SKM-1 treated with dmso at 0.1 percent for 144 hours (cell line): ENCODE data around the gene LBX1.

Source experiments
- DNase-seq: peaks from one replicate; lab custom pipeline; 2025; ENCODE audit not compliant: unreplicated experiment; lab: John Stamatoyannopoulos, UW

LBX1 gene

DNA sequence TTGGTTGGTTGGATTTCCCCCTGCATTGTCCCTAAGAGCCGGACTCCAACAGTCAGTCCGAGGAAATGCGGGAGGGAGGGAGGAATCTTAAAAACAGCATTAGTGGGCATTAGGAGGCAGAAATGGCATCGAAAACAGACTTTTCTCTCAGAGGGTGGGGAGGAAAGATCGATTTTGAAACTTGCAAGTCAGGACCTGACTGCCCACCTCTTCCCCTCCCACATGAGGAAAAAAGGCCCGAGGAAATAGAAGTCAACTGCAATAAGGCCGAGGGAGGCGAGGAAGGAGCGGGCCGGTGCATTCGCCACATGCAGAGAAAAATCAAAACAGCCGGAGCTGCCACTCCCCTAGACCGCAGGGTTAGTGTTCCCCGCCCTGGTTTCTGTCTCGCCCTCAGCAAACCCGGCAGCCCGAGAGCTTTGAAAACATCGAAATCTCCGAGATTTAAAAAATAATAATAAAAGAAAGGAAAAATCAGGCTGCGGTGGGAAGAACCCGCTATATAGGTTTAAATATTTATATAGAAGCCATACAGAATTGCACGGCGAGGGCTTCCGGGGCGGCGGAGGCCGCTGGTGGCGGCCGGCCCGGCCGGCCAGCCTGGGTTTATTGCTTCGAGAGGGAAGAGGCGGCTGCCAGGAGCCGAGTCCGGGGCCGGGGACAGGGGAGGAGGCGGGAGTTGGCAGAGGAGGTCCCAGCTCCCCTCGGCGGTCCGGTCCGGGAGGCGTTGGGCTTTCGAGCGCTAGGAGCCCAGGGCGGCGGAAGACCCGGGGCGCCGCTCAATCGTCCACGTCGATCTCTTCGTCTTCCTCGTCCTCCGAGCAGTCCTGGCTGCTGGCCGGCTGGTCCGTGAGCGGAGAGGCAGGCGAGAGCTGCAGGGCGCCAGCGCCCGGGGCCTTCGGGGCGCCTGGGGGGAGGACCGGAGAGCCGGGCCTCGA lies 2.5 kb downstream of the LBX1 start:
- DNase-seq = no peak

DNA sequence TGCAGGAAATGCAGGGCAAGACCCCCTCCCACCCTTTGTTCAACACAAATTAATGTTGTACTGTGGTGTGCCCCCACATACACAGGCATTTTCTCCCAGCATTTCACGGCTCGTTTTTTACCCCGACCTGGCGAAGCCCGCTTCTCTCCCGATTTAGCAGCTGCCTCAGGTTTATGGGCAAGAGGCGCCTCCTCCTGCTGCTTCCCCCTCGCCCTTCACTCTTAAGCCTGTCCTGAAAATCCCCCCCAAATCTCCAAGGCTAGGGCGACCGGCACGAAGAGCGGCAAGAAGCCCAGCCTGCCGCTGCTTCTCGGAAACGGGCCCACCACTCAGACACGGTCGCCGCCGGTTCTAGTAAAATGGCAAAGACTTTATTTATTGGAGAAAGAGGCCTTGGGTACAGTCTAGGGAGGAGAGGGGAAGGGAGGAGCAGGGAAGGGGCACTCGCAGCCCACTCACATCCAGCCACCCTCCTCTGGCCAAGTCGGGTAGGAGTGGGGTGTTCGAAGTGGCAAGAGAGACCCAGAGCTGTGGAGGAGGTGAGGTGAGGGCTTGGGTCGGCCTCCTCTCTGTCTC lies 3.3 kb downstream of the LBX1 start:
- no peak for DNase-seq

DNA sequence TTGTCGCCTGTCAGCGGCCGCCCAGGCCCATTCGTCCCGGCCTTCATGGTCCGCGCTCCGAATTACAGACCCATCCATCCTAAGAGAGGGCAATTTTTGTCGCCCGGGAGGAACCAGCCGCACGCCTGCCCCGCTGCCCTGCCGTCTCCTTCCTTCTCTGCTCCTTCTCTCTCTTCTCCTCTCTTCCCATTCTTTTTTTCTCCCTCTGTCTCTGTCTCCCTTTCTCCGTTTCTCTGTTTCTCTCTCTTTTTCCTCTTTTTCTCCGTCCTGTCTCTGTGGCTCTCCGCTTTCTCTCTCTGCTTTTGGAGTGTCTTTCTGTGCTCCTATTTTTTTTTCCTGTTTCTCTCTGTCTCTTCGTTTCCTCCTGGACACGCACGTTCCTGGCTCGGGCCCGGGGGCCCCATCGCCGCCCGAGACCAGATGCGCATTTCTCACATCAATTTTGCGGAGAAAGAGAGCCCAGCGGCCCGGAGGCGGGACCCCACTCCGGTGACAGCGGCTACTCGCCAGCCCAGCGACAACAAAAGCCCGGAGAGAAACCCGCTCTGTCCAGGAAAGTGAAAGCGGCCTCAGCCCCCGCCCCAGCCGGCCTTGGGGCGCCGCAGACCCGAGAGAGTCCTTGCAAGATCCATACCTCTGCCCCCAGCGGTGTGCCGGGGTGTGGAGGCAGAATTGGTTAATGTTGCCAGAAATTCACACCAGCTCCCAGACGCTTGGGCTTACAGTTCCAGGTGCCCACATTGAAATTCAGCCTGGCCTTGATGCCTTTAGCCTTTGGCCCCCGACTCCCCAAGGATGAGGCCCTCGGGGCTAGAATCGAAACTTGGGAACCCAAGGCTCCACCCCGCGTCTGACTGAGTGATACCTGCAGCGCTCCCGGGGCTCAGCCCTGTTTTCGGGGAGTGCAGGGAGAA lies 4.1 kb downstream of the LBX1 start:
- DNase-seq = no peak

DNA sequence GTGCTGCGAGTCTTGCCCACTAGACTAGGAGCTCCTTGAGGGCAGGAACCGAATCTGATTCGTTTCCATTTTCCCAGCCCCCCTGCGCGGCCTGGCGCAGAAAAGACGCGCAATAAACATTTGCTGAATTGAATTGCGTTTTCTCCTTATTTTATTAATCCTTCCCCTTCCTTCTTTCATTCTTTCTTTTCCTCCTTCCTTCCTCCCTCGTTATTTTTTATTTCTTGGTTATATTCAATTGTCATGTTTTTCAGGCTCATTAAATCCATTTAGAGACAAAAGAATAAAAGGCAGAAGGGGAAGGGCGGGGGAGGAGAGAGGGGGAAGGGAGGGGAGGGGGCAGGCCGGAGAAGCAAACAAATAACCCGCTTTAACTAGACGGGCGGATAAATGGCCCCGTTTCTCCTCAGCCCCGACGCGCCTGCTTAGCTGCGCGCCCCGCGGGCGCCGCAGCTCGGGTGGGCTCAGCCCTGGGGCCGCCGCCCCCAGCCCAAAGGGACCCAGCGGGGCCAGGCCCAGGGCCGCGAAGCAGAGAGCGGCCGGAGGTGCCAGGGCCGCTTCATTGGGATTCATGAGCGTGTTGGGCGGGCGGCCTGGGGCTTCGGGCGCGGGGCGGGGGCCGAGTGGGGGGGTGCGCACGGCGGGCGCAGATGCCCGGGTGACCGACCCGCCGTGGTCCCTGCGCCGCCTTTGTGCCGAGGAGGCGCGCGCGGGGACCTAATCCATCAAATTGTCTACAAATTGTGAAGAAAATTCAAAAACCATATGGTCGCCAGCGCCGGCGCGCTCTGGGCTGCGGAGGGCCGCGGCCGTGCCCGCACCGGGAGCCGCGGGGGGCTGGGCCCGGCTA lies 5.0 kb downstream of the LBX1 start:
- no peak for DNase-seq

DNA sequence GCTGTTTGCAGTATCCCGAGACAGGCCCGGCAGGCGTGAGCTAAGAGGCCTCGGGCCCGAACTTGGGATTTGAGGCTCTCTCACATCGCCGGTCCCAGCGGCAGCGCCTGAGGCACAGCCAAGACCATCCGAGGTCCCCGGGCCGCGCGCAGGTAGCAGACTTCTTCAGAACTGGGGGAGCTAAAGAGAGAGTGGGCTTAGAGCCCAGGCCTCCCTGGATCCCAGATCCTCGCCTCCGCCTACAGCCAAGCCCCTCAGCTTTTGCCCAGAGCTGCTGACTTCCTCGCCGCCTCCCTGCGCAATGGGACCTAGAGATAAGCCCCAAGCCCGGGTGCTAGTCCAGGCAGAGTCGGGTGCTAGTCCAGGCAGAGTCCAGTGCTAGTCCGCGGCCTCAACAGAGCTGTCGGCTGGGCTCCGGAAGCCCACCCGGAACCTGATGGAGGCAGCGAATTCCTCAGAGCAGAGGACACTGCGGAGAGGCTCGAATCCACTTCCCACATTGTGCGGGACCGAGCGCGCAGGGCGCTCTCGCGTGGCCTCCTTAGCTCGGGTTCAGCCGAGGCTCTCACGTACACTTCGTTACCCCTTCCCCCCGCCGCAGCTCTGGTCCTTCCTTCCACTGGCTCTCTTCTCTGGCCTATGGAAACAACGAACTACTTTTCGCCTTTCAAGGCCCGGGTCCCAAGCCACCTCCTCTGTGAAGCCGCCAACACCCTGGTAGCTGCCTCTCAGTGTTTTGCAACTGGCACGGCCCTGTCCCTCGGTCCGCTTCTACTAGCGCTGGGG lies 5.8 kb downstream of the LBX1 start:
- no peak for DNase-seq

DNA sequence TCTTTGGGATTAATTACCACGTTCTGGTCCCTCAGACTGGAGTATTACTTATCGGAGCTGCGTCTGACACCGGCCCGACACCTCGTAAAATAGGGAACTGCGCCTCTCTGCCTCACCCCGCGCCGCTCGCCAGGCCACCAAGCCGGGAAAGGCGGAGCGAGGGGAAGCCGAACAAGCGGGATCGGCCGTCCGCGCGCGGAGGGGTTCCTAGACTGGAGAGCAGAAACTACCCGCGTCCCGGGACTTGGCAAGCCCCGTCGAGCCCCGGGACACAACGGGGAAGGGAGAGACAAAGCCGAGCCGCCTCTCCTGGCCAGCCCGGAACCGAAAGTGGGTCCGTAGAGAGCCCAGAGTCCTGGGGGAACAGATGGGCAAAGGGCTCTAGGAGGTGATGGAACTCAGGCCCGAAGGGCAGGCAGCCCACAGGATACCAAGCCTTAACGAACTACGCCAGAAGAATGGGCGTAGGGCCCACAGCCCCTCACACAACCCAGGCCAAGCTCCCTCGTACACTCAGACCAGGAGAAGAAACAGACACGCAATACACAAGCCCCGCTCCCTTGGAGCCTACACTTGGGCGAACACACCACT lies 6.5 kb downstream of the LBX1 start:
- no peak for DNase-seq

DNA sequence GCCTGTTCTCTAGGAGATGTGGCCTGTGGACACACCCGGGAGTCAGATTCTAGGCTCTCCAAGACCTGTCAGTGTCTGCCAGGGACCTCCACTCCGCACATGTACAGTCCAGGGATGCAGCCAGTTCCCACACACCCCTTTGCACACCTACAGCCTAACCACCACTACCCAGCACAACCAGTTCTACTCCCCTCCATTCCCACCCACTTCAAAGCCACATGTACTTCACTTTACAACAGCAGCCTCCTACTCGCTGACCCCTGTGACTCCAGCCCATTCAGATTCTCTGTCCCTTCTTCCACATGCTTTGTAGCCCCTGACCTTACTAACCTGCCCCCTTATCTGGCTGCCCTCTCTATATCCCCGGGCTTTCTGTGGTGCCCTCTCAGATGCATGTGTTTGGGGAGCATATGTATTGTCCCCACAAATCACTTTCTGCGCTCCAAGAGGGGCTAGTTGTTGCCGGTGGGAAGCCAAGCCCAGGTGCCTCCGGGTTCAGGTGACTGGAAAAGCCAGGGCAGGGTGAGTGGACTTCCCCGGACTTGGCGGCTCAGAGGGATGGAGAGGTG lies 7.2 kb downstream of the LBX1 start:
- no peak for DNase-seq

DNA sequence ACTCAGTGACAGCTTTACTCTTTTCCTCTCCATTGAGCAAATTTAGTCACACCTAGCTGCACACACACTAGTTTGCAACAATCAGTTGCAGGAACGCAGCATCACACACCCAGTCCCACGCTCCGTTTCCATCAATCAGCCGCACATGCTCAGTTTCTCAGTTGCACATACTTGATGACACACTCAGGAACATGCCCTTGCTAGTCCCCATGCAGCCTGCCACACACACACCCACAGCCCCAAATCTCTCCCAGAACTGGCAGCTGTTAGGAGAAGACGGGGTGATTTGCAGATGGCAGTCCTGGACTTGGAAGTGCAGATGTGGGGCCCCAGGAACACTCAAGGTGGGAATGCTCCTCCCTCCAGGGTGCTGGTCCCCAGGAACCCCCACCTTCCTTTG lies 7.7 kb downstream of the LBX1 start:
- DNase-seq = no peak

DNA sequence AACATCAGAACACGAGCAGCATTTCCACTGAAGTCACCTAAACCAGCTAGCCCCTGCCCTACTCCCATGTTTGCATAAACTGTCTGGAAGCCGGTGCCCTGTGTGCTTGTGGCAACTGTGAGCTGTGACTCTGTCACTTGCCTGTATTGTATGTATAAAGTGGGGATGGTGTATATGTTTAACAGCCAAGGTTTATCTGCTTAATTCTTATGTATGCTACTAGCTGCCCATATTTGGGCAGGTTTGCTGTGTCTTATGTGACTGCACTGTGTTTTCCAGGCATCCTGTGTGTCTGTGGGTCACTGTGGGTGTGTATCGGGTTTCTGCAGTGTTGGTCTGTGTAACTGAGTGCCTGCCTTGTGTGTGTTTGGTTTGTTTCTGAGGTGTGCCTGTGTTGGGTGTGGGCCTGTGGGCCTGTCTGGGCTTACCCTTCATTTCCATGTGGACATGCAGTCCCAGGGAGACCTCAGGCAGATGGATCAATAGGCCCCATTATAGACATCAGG lies 9.3 kb downstream of the LBX1 start:
- no peak for DNase-seq

DNA sequence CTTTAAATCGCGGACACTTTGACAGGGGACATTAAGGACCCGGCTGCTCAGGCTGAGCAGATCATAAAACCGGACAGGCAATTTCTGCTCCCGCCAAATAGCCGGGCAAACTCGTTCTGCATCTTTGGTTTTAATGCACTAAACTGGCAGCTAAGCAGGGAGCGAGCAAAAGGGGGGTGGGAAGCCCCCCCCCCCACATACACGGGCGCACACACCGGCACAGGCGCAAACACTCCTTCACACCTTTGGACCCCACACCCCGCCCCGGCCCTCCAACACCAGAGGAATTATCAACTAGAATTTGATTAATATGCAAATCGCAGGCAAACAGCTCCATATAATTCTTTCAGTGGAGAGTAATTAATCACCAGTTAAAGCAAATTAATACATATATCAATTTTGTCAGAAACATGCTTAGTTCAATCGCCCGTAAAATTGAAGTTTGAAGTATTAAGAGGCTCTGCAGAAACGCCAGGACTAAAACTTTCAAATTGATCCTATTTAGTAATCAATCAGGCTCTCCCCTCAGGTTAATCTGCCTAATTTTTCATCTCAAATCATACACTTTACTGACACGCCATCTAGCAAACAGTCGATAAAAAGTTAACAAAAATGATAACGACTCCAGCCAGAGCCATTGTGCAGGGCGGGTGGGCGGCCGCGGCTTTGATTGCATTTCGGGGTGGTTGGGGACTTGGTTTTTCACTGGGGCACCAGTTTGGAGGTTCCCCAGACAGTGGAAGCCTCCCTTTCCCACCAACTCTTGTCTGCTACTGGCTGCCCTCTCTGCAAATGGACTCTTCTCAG lies 9.9 kb downstream of the LBX1 start:
- no peak for DNase-seq

DNA sequence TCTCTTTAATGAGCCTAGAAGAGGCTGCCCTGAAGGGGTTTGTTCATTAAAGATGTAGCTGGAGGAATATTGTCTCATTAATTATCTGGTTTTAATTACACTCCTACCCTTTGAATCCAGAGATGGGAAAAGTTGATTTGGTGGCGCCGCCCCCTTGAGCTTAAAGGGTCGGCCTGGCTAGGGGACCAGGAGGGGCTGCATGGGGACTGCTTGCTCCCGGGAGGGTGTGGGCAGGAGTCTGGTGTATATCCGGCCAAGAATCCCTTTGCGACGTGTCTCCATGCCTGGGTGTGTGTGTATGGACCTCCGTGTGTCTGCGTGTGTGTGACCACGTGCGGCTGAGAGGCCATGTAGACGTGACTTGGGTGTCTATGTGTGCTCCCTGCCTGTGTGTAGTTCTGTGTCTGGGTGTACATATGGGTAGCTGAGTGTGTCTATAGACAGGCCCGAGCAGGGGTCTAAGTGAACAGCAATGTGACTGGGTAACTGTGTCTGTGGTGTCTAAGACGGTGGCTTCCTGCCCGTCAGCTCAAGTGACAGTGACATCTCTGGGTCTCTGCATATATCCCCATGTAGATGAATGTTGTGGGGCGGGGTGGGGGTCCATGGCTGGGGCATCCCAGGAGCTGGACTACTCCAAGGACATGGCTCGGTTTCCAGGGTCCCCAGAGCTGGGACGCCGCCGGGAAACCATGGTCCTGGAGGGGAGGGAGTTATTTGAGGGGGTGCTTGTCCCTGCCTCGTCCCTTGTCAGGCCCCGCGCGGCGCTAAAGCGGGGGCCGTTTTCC lies 10.7 kb downstream of the LBX1 start:
- no peak for DNase-seq

DNA sequence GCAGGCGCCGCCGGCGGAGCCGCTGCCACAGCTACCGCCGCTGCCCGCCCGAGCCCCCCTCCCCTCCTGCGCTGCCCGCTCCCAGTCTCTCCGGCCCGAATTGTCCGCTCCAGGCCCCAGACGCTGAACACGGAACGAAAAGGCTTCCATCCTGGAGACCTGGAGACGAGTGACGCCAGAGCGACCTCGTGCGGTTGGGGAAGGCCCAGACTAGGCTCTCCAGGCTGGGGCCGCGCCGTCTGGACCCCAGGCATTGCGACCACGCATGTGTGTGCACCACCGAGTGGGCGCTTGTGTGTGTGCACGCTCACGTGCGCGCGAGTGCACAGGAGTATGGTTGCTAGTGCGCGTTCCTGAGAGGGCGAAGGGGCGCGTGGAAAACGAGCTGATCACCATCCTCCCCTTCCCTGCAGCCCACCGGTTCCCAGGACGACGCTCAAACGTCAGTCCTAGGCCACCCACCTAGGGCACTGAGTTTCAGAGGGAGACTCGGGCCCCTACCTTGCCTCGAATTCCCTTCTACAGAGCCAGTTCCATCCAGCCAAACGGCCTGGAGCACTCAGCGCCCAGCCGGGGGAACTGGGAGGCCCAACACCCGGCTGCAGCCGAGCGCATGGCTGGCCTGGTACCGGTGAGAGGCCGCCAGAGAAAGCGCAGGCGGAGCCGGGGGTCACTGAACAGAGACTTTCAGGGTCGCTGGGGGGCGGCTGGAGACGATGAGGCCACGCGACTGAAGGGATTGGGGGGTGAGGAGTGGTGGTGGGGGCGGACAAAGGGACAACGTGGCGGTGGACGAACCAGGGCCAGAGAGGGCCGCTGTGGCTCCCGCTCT lies 11.6 kb downstream of the LBX1 start:
- DNase-seq = no peak

DNA sequence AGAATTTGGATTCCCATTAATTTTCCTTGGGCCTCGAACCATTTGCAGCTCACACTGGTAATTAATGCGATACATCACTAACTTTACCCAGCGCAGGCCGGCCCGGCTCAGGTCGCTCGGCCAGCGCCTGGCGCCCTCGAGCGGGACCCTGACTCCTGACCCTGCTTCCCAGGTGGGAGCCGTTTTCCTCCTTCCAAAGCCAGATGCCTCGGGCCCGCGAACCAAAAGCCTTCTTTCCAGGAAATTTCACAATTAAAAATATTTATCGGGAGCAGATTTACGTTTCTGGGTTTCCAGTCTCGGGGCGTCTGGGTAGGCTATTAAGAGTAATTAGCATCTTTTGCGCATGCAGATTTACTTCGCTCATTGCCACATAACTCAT lies 12.2 kb downstream of the LBX1 start:
- no peak for DNase-seq

DNA sequence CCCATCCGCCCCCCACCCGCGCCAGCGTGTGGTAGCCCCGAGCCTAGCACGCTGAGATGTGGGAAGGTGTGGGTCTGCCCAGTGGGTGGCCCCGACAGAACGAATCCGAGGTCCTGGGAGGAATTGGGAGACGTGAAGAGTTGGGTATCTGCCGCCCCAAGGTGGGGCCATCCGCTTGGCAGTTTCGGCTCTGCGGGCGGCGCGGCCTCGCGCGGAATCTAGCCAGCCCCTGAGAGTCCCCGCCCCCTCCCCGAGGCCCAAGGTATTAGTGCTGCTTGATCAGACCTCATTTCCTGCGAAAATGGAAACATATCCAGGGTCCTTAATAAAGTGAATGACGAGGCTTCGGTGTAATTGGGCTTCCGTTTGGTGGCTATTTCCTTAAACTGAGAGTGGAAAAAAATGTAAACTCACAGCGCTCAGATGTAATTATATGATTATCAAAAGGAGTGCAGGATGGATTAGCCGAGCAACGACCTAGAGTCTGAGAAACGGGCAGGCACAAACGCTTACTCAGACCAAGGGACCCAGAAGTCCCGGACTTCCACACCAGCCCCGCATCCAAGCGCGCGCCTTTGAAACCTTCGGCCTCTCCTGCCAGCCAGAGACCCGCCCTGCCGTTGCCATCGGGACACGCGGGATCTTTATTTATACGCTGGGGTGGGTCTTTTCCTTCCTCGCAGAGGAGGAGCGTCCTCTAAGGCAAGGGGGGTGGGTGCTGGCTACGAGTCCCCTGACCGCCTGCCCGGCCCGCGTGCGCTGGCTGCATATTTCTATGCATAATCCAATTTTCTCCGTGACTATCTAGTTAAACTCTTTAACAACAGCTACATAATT lies 12.8 kb downstream of the LBX1 start:
- DNase-seq = no peak

DNA sequence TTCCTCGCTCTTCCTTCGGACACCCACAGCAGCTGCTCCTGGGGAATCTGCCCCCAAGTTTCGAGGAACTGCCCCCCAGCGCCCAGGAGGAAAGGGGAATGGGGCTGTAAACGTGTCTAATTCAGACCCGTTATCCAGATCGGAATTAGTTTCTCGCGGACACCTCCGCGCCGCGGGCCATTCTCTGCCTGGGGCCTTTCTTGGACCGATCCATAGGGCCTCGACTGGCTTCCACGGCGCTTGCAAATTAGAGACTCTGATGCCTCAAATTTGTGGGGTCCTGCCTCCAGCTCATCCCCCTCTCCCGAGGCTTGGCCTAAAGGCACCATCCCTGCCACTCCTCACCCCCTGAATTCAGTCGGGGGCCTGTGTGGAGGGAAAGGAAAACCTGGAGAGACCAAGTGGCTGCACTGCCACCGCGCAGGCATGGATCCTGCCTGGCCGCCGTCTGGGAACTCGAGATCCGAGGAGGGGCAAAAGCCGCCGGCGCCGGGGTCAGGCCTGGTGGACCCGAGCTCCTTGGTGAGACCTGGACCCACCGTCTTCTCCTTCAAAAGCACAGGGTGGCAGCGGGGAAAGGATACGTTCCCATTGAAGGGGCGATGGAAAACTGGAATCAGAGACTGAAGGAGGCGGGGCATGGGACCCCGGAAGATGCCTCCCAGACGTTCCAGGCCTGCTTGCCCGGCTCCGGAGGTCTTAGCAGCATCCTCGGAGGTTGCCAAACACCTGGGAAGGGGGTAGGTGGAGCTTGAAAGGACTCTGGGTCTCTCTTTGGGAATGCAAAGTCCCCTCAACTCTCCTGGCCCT lies 13.7 kb downstream of the LBX1 start:
- no peak for DNase-seq
